Chondrocyte (in vitro differentiated cells): ENCODE results near the gene LYZL6. TPM values are rescaled to one million over a fixed set of nuclear protein-coding genes. Genes with fewer than 3 reads are reported as not detected.

Experiments used
- DNase-seq: peaks from one replicate; pipeline ENCODE4 v3.0.0; 2021; ENCODE audit warnings: mixed read lengths, low spot score
- H3K27ac Mint-ChIP-seq: one replicate; pipeline ENCODE4 v1.8.0; 2021; ENCODE audit warnings: mild to moderate bottlenecking, moderate library complexity, mixed read lengths; ENCODE audit not compliant: unreplicated experiment
- H3K27me3 Mint-ChIP-seq: 2 replicates; pipeline ENCODE4 v1.8.0; 2021; ENCODE audit warnings: low read depth, mixed read lengths
- H3K36me3 Mint-ChIP-seq: 2 replicates; pipeline ENCODE4 v1.8.0; 2021; ENCODE audit warnings: low read depth, mixed read lengths
- H3K4me1 Mint-ChIP-seq: 2 replicates; pipeline ENCODE4 v1.8.0; 2021; ENCODE audit warnings: low read depth, mild to moderate bottlenecking, mixed read lengths
- H3K4me3 Mint-ChIP-seq: one replicate; pipeline ENCODE4 v1.8.0; 2021; ENCODE audit warnings: mild to moderate bottlenecking, moderate library complexity, mixed read lengths; ENCODE audit not compliant: unreplicated experiment
- H3K9me3 Mint-ChIP-seq: 2 replicates; pipeline ENCODE4 v1.8.0; 2021; ENCODE audit warnings: low read depth, mixed read lengths
- total RNA-seq: library from RNA; stranded (reverse); gene quantifications from 3 replicates; pipeline ENCODE4 v1.2.1, GENCODE V29; 2021
- TF ChIP-seq, protein P1 (sequence below): fragments of 200-600 bp; sonication (generic); IDR thresholded peaks from 2 replicates; pipeline ENCODE4 v1.5.0; 2021; ENCODE audit warnings: antibody characterized with exemption, mild to moderate bottlenecking, moderate library complexity

The LYZL6 gene
- total RNA-seq, 1 donor from 2014 or later = not detected

DNA sequence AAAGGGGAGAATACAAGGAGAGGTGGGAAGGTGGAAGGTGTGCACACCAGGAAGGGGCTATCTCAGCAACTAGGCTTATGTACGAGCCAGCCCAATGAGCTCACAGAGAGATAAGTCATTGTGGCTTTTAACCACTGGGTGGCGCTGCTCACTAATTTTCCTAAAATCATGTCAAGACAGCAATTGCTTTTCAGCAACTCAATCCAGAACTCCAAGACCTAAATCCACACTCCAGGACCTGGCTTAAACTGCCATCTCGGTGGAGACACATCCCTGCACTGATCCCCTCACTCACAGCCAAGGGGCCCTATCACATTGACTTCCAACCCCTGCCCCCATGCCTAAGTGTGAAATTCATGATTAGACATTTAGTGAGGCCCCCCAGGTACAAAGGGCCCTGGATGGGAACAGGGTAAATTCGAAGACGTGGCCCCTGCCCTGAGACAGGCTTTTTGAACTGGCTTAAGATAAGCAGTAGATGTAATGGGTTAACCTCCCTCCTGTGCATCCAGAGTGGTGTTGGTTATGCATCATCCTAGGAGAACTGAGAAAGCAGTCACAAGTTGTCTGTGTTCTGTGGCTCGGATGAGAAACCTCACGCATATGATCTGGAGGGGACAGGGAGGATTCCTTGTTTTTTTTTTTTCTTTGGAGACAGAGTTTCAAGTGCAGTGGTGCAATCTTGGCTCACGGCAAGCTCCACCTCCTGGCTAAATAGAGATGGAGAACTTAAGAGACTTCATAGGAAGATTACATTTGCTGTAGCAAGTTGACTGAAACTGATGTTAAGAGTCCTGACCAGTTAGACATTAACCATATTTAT is 26.3 kb upstream of the LYZL6 start:
- H3K4me1 Mint-ChIP-seq = peaks cover 11% of the 10 kb centered on the region
- H3K9me3 Mint-ChIP-seq = no peaks in the 10 kb centered on the region
- no peak for DNase-seq
- H3K4me3 Mint-ChIP-seq = no peak overlapping the region
- H3K27ac Mint-ChIP-seq = no peak overlapping the region
- TF ChIP-seq, protein P1, sequence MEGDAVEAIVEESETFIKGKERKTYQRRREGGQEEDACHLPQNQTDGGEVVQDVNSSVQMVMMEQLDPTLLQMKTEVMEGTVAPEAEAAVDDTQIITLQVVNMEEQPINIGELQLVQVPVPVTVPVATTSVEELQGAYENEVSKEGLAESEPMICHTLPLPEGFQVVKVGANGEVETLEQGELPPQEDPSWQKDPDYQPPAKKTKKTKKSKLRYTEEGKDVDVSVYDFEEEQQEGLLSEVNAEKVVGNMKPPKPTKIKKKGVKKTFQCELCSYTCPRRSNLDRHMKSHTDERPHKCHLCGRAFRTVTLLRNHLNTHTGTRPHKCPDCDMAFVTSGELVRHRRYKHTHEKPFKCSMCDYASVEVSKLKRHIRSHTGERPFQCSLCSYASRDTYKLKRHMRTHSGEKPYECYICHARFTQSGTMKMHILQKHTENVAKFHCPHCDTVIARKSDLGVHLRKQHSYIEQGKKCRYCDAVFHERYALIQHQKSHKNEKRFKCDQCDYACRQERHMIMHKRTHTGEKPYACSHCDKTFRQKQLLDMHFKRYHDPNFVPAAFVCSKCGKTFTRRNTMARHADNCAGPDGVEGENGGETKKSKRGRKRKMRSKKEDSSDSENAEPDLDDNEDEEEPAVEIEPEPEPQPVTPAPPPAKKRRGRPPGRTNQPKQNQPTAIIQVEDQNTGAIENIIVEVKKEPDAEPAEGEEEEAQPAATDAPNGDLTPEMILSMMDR = peak; percentile 89
- H3K36me3 Mint-ChIP-seq = no peaks in the 10 kb centered on the region
- peaks cover 7% of the 10 kb centered on the region for H3K27me3 Mint-ChIP-seq

DNA sequence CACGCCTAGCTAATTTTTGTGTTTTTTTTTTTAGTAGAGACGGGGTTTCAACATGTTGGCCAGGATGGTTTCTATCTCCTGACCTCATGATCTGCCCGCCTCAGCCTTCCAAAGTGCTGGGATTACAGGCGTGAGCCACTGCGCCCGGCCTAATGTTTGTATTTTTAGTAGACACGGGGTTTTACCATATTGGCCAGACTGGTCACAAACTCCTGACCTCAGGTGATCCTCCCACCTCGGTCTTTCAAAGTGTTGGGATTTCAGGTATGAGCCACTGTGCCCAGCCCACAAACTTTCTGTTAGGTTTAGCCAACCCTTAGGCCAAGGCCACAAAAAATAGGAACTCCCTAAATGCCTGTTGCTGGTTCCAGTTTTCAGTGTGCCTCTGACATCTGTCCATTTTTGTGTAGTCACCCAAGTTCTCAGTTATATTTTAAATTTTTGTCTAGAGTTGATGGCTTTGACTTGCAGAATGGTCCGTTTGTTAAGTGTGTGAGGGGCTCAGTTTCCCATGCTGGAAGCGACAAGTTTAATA is 25.1 kb upstream of the LYZL6 start:
- peaks cover 15% of the 10 kb centered on the region for H3K27me3 Mint-ChIP-seq
- no peak overlapping the region for H3K27ac Mint-ChIP-seq
- TF ChIP-seq, protein P1 = no peak
- peaks cover 5% of the 10 kb centered on the region for H3K4me1 Mint-ChIP-seq
- no peaks in the 10 kb centered on the region for H3K9me3 Mint-ChIP-seq
- DNase-seq = no peak
- H3K4me3 Mint-ChIP-seq = no peak overlapping the region
- no peaks in the 10 kb centered on the region for H3K36me3 Mint-ChIP-seq

DNA sequence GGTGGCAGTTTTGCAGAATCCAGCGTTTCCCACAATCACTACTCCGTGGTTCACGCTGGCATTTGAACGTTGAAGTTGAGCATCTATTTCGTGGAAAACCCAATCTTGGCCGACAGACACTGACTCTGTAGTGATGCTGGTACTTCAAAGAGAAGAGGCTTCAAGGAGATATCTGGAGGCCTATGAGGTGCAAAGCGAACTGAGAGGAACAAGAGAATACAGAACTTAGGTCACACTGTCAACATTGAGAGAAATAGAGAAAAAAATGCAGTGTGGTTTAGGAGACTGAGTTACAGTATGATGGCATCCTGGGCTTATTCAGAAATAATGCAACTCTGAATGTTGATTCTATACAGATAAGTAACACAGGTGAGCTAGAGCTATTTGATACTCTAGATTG is 21.8 kb upstream of the LYZL6 start:
- no peak for DNase-seq
- TF ChIP-seq, protein P1 = no peak
- no peaks in the 10 kb centered on the region for H3K4me1 Mint-ChIP-seq
- no peak overlapping the region for H3K27ac Mint-ChIP-seq
- no peak overlapping the region for H3K4me3 Mint-ChIP-seq
- peaks cover 22% of the 10 kb centered on the region for H3K27me3 Mint-ChIP-seq
- no peaks in the 10 kb centered on the region for H3K36me3 Mint-ChIP-seq
- no peaks in the 10 kb centered on the region for H3K9me3 Mint-ChIP-seq

DNA sequence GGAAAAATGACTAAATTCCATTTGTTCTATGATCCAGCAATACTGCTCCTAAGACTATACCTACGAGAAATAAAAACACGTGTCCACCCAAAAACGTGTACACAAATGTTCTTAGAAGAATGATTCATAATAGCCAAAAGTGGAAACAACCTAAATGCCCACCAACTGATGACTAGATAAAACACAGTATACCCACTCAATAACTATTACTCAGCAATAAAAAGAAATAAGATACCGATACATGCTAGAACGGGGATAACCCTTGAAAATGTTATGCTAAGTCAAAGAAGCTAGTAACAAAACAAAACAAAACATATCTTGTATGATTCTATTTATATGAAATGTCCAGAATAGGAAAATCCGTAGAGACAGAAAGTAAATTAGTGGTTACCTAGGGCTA is 20.1 kb upstream of the LYZL6 start:
- H3K9me3 Mint-ChIP-seq = no peaks in the 10 kb centered on the region
- no peak overlapping the region for H3K4me3 Mint-ChIP-seq
- H3K4me1 Mint-ChIP-seq = no peaks in the 10 kb centered on the region
- peaks cover 26% of the 10 kb centered on the region for H3K27me3 Mint-ChIP-seq
- no peaks in the 10 kb centered on the region for H3K36me3 Mint-ChIP-seq
- H3K27ac Mint-ChIP-seq = no peak overlapping the region
- TF ChIP-seq, protein P1 = no peak
- no peak for DNase-seq

DNA sequence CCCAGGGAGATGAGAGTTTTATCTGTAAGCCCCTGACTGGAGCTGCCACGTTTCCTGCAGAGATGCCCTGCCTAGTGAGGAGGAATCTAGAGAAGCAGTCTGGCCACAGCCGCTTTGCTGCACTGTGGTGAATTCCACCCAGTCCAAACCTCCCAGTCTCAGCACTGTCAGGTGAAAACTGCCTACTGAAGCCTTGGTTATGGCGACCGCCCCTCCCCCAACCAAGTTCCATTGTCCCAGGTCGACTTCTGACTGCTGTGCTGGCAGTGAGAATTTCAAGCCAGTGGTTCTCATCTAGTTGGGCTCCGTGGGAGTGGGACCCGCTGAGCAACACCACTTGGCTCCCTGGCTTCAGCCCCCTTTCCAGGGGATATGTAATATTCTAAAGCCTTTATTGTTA is 10.2 kb upstream of the LYZL6 start:
- no peaks in the 10 kb centered on the region for H3K36me3 Mint-ChIP-seq
- H3K9me3 Mint-ChIP-seq = no peaks in the 10 kb centered on the region
- no peaks in the 10 kb centered on the region for H3K4me1 Mint-ChIP-seq
- peaks cover 29% of the 10 kb centered on the region for H3K27me3 Mint-ChIP-seq
- no peak overlapping the region for H3K27ac Mint-ChIP-seq
- TF ChIP-seq, protein P1 = no peak
- H3K4me3 Mint-ChIP-seq = no peak overlapping the region
- DNase-seq = no peak
